HEK293 (cell line): ENCODE data around the gene PTGR1.

Experiments used
- EGR2 ChIP-seq: fragments of 450-650 bp; formaldehyde crosslinking; IDR thresholded peaks from 2 replicates; pipeline ENCODE4 v1.5.1; 2016; ENCODE audit warnings: low read depth, missing biosample characterization, missing genetic modification characterization
- OVOL3 ChIP-seq: fragments of 450-650 bp; formaldehyde crosslinking; IDR thresholded peaks from 2 replicates; pipeline ENCODE4 v1.5.1; 2016; ENCODE audit warnings: missing biosample characterization, missing genetic modification characterization
- PRDM1 ChIP-seq: fragments of 450-650 bp; formaldehyde crosslinking; IDR thresholded peaks from 2 replicates; pipeline ENCODE4; 2016; ENCODE audit warnings: missing biosample characterization, missing genetic modification characterization
- SP7 ChIP-seq: fragments of 450-650 bp; formaldehyde crosslinking; IDR thresholded peaks from 2 replicates; pipeline ENCODE4 v1.5.1; 2016; ENCODE audit warnings: missing biosample characterization, missing genetic modification characterization
- ZBTB8A ChIP-seq: fragments of 450-650 bp; formaldehyde crosslinking; IDR thresholded peaks from 2 replicates; pipeline ENCODE4 v1.5.1; 2016; ENCODE audit warnings: missing biosample characterization, missing genetic modification characterization
- ZNF10 ChIP-seq: fragments of 450-650 bp; formaldehyde crosslinking; IDR thresholded peaks from 2 replicates; pipeline ENCODE4 v1.5.1; 2017; ENCODE audit warnings: missing biosample characterization, missing genetic modification characterization
- ZNF311 ChIP-seq: fragments of 450-650 bp; formaldehyde crosslinking; IDR thresholded peaks from 2 replicates; pipeline ENCODE4 v1.5.1; 2017; ENCODE audit warnings: missing biosample characterization, missing genetic modification characterization, borderline replicate concordance
- ZNF335 ChIP-seq: fragments of 450-650 bp; formaldehyde crosslinking; conservative IDR thresholded peaks from 2 replicates; pipeline ENCODE4 v1.5.1; 2016; ENCODE audit warnings: missing biosample characterization, missing genetic modification characterization
- ZNF354C ChIP-seq: fragments of 450-650 bp; formaldehyde crosslinking; IDR thresholded peaks from 2 replicates; pipeline ENCODE4 v1.5.1; 2016; ENCODE audit warnings: missing biosample characterization, missing genetic modification characterization, low read depth, borderline replicate concordance
- ZNF366 ChIP-seq: fragments of 450-650 bp; formaldehyde crosslinking; conservative IDR thresholded peaks from 2 replicates; pipeline ENCODE4 v1.5.1; 2016; ENCODE audit warnings: missing biosample characterization, missing genetic modification characterization
- ZNF391 ChIP-seq: fragments of 450-650 bp; formaldehyde crosslinking; IDR thresholded peaks from 2 replicates; pipeline ENCODE4 v1.5.1; 2016; ENCODE audit warnings: low read depth, missing biosample characterization, missing genetic modification characterization, borderline replicate concordance
- ZNF433 ChIP-seq: fragments of 450-650 bp; formaldehyde crosslinking; IDR thresholded peaks from 2 replicates; pipeline ENCODE4 v1.5.1; 2016; ENCODE audit warnings: missing biosample characterization, missing genetic modification characterization, low read depth
- ZNF549 ChIP-seq: fragments of 450-650 bp; IDR thresholded peaks from 2 replicates; pipeline ENCODE4 v1.5.1; 2018; ENCODE audit warnings: missing biosample characterization, missing genetic modification characterization, mild to moderate bottlenecking, inconsistent platforms, moderate library complexity
- ZNF558 ChIP-seq: fragments of 450-650 bp; formaldehyde crosslinking; IDR thresholded peaks from 2 replicates; pipeline ENCODE4 v1.5.1; 2016; ENCODE audit warnings: missing biosample characterization, missing genetic modification characterization
- ZNF600 ChIP-seq: fragments of 450-650 bp; formaldehyde crosslinking; IDR thresholded peaks from 2 replicates; pipeline ENCODE4 v1.5.1; 2016; ENCODE audit warnings: missing biosample characterization, missing genetic modification characterization
- ZNF639 ChIP-seq: fragments of 450-650 bp; formaldehyde crosslinking; IDR thresholded peaks from 2 replicates; pipeline ENCODE4 v1.5.1; 2016; ENCODE audit warnings: missing biosample characterization, missing genetic modification characterization
- ZNF660 ChIP-seq: fragments of 450-650 bp; IDR thresholded peaks from 2 replicates; pipeline ENCODE4 v1.5.1; 2018; ENCODE audit warnings: missing biosample characterization, mild to moderate bottlenecking, missing genetic modification characterization
- ZNF670 ChIP-seq: fragments of 450-650 bp; formaldehyde crosslinking; IDR thresholded peaks from 2 replicates; pipeline ENCODE4 v1.5.1; 2016; ENCODE audit warnings: missing biosample characterization, missing genetic modification characterization, low read depth
- ZNF747 ChIP-seq: fragments of 450-650 bp; formaldehyde crosslinking; IDR thresholded peaks from 2 replicates; pipeline ENCODE4 v1.5.1; 2016; ENCODE audit warnings: missing biosample characterization, missing genetic modification characterization
- ZNF792 ChIP-seq: fragments of 450-650 bp; formaldehyde crosslinking; IDR thresholded peaks from 2 replicates; pipeline ENCODE4 v1.5.1; 2016; ENCODE audit warnings: missing biosample characterization, missing genetic modification characterization
- ZSCAN30 ChIP-seq: fragments of 450-650 bp; IDR thresholded peaks from 2 replicates; pipeline ENCODE4 v1.5.1; 2018; ENCODE audit warnings: missing biosample characterization, mild to moderate bottlenecking, missing genetic modification characterization, moderate library complexity
- TF ChIP-seq, protein P1 (sequence below): fragments of 450-650 bp; formaldehyde crosslinking; conservative IDR thresholded peaks from 2 replicates; pipeline ENCODE4 v1.5.1; 2016; ENCODE audit warnings: low read depth, missing biosample characterization, missing genetic modification characterization
- TF ChIP-seq, protein P2 (sequence below): fragments of 450-650 bp; formaldehyde crosslinking; IDR thresholded peaks from 2 replicates; pipeline ENCODE4 v1.5.1; 2017; ENCODE audit warnings: missing biosample characterization, missing genetic modification characterization
- TF ChIP-seq, protein P3 (sequence below): fragments of 450-650 bp; formaldehyde crosslinking; IDR thresholded peaks from 2 replicates; pipeline ENCODE4 v1.5.1; 2016; ENCODE audit warnings: missing biosample characterization, missing genetic modification characterization, borderline replicate concordance
- TF ChIP-seq, protein P4 (sequence below): fragments of 450-650 bp; formaldehyde crosslinking; IDR thresholded peaks from 2 replicates; pipeline ENCODE4 v1.5.1; 2017; ENCODE audit warnings: missing biosample characterization, missing genetic modification characterization
- TF ChIP-seq, protein P5 (sequence below): fragments of 450-650 bp; formaldehyde crosslinking; IDR thresholded peaks from 2 replicates; pipeline ENCODE4 v1.5.1; 2016; ENCODE audit warnings: missing biosample characterization, missing genetic modification characterization, low read depth

The PTGR1 gene

GRCh38 chr9:111630964-111631213 is 31.4 kb upstream of the PTGR1 start (continued):
- peak; percentile 85; the same call in 1 of the 2 replicates for TF ChIP-seq ZNF639
- peak; percentile 86 for TF ChIP-seq ZNF10 (tag by site-specific recombination)
- TF ChIP-seq OVOL3 (tag by site-specific recombination), result peak; percentile 29; the same call in 1 of the 2 replicates
- no peak for TF ChIP-seq ZNF549 (tag by site-specific recombination)
- TF ChIP-seq, protein P1, sequence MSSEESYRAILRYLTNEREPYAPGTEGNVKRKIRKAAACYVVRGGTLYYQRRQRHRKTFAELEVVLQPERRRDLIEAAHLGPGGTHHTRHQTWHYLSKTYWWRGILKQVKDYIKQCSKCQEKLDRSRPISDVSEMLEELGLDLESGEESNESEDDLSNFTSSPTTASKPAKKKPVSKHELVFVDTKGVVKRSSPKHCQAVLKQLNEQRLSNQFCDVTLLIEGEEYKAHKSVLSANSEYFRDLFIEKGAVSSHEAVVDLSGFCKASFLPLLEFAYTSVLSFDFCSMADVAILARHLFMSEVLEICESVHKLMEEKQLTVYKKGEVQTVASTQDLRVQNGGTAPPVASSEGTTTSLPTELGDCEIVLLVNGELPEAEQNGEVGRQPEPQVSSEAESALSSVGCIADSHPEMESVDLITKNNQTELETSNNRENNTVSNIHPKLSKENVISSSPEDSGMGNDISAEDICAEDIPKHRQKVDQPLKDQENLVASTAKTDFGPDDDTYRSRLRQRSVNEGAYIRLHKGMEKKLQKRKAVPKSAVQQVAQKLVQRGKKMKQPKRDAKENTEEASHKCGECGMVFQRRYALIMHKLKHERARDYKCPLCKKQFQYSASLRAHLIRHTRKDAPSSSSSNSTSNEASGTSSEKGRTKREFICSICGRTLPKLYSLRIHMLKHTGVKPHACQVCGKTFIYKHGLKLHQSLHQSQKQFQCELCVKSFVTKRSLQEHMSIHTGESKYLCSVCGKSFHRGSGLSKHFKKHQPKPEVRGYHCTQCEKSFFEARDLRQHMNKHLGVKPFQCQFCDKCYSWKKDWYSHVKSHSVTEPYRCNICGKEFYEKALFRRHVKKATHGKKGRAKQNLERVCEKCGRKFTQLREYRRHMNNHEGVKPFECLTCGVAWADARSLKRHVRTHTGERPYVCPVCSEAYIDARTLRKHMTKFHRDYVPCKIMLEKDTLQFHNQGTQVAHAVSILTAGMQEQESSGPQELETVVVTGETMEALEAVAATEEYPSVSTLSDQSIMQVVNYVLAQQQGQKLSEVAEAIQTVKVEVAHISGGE (tag by site-specific recombination), result peak; percentile 99
- TF ChIP-seq SP7, result peak; percentile 78
- no peak for TF ChIP-seq ZNF747 (tag by site-specific recombination)
- TF ChIP-seq ZSCAN30, result peak; percentile 76; the same call in 1 of the 2 replicates
- TF ChIP-seq ZNF366 (tag by site-specific recombination), result no peak; the same call in 1 of the 2 replicates
- 0 out of 2 replicates have a peak, but pooled peaks have one; percentile 41 for TF ChIP-seq ZNF558 (tag by site-specific recombination)
- TF ChIP-seq ZNF660, result peak; percentile 94
- TF ChIP-seq, protein P2, sequence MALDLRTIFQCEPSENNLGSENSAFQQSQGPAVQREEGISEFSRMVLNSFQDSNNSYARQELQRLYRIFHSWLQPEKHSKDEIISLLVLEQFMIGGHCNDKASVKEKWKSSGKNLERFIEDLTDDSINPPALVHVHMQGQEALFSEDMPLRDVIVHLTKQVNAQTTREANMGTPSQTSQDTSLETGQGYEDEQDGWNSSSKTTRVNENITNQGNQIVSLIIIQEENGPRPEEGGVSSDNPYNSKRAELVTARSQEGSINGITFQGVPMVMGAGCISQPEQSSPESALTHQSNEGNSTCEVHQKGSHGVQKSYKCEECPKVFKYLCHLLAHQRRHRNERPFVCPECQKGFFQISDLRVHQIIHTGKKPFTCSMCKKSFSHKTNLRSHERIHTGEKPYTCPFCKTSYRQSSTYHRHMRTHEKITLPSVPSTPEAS (tag by site-specific recombination), result 0 out of 2 replicates have a peak, but pooled peaks have one; percentile 45
- TF ChIP-seq PRDM1 (tag by site-specific recombination), result no peak
- TF ChIP-seq ZBTB8A, result peak; percentile 74
- peak; percentile 92 for TF ChIP-seq ZNF600 (tag by site-specific recombination)
- TF ChIP-seq ZNF335 (tag by site-specific recombination), result 0 out of 2 replicates have a peak, but pooled peaks have one; percentile 46
- TF ChIP-seq, protein P3, sequence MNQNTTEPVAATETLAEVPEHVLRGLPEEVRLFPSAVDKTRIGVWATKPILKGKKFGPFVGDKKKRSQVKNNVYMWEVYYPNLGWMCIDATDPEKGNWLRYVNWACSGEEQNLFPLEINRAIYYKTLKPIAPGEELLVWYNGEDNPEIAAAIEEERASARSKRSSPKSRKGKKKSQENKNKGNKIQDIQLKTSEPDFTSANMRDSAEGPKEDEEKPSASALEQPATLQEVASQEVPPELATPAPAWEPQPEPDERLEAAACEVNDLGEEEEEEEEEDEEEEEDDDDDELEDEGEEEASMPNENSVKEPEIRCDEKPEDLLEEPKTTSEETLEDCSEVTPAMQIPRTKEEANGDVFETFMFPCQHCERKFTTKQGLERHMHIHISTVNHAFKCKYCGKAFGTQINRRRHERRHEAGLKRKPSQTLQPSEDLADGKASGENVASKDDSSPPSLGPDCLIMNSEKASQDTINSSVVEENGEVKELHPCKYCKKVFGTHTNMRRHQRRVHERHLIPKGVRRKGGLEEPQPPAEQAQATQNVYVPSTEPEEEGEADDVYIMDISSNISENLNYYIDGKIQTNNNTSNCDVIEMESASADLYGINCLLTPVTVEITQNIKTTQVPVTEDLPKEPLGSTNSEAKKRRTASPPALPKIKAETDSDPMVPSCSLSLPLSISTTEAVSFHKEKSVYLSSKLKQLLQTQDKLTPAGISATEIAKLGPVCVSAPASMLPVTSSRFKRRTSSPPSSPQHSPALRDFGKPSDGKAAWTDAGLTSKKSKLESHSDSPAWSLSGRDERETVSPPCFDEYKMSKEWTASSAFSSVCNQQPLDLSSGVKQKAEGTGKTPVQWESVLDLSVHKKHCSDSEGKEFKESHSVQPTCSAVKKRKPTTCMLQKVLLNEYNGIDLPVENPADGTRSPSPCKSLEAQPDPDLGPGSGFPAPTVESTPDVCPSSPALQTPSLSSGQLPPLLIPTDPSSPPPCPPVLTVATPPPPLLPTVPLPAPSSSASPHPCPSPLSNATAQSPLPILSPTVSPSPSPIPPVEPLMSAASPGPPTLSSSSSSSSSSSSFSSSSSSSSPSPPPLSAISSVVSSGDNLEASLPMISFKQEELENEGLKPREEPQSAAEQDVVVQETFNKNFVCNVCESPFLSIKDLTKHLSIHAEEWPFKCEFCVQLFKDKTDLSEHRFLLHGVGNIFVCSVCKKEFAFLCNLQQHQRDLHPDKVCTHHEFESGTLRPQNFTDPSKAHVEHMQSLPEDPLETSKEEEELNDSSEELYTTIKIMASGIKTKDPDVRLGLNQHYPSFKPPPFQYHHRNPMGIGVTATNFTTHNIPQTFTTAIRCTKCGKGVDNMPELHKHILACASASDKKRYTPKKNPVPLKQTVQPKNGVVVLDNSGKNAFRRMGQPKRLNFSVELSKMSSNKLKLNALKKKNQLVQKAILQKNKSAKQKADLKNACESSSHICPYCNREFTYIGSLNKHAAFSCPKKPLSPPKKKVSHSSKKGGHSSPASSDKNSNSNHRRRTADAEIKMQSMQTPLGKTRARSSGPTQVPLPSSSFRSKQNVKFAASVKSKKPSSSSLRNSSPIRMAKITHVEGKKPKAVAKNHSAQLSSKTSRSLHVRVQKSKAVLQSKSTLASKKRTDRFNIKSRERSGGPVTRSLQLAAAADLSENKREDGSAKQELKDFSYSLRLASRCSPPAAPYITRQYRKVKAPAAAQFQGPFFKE (tag by site-specific recombination), result no peak
- TF ChIP-seq, protein P4, sequence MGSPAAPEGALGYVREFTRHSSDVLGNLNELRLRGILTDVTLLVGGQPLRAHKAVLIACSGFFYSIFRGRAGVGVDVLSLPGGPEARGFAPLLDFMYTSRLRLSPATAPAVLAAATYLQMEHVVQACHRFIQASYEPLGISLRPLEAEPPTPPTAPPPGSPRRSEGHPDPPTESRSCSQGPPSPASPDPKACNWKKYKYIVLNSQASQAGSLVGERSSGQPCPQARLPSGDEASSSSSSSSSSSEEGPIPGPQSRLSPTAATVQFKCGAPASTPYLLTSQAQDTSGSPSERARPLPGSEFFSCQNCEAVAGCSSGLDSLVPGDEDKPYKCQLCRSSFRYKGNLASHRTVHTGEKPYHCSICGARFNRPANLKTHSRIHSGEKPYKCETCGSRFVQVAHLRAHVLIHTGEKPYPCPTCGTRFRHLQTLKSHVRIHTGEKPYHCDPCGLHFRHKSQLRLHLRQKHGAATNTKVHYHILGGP (tag by site-specific recombination), result no peak
- no peak for TF ChIP-seq ZNF391 (tag by site-specific recombination)
- TF ChIP-seq ZNF433 (tag by site-specific recombination), result no peak
- no peak for TF ChIP-seq ZNF792 (tag by site-specific recombination)
- TF ChIP-seq, protein P5, sequence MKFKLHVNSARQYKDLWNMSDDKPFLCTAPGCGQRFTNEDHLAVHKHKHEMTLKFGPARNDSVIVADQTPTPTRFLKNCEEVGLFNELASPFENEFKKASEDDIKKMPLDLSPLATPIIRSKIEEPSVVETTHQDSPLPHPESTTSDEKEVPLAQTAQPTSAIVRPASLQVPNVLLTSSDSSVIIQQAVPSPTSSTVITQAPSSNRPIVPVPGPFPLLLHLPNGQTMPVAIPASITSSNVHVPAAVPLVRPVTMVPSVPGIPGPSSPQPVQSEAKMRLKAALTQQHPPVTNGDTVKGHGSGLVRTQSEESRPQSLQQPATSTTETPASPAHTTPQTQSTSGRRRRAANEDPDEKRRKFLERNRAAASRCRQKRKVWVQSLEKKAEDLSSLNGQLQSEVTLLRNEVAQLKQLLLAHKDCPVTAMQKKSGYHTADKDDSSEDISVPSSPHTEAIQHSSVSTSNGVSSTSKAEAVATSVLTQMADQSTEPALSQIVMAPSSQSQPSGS (tag by site-specific recombination), result no peak
- TF ChIP-seq ZNF354C, result no peak
- no peak for TF ChIP-seq EGR2 (tag by site-specific recombination)
- TF ChIP-seq ZNF670, result no peak
- no peak for TF ChIP-seq ZNF311 (tag by site-specific recombination)
